A673 (cell line): ENCODE data around the gene HOXA3. TPM values are rescaled to one million over a fixed set of nuclear protein-coding genes. Genes with fewer than 3 reads are reported as not detected.

Experiments used
- BruUV-seq: library from RNA; stranded (reverse); fragments of 400-500 nt; replicated peaks from 2 replicates; lab custom pipeline; 2021; lab: Mats Ljungman, UMichigan
- CTCF ChIA-PET: fragments of 300-600 bp; sonication (Branson Sonifier 250); formaldehyde crosslinking; loops from one replicate; lab custom pipeline; 2022; ENCODE audit warnings: antibody characterized with exemption; lab: Charles Lee
- POLR2A ChIA-PET: fragments of 300-600 bp; sonication (Branson Sonifier 250); formaldehyde crosslinking; loops from one replicate; lab custom pipeline; 2022; ENCODE audit warnings: antibody characterized with exemption; ENCODE audit not compliant: low non-redundant PET; lab: Charles Lee
- DNase-seq: peaks from one replicate; pipeline ENCODE4 v3.0.0-alpha.2; 2015; ENCODE audit warnings: low spot score
- H3K27ac ChIP-seq: fragments of 200-600 bp; sonication (generic); 2 replicates; pipeline ENCODE4 v1.5.1; 2016; ENCODE audit warnings: mixed run types, low read depth, mild to moderate bottlenecking, mixed read lengths, antibody characterized with exemption, low read length; ENCODE audit not compliant: poor library complexity, severe bottlenecking
- H3K27me3 ChIP-seq: fragments of 200-600 bp; sonication (generic); replicated peaks from 2 replicates; pipeline ENCODE4 v1.6.1; 2017; ENCODE audit warnings: mixed run types, low read depth, mild to moderate bottlenecking, mixed read lengths, antibody characterized with exemption, low read length; ENCODE audit not compliant: insufficient read depth, poor library complexity
- H3K36me3 ChIP-seq: fragments of 200-600 bp; sonication (generic); 2 replicates; pipeline ENCODE4 v1.6.1; 2016; ENCODE audit warnings: mixed run types, mild to moderate bottlenecking, mixed read lengths, antibody characterized with exemption, low read length; ENCODE audit not compliant: insufficient read depth, poor library complexity, severe bottlenecking
- H3K4me1 ChIP-seq: fragments of 200-600 bp; sonication (generic); 2 replicates; pipeline ENCODE4 v1.6.1; 2017; ENCODE audit warnings: mixed run types, mild to moderate bottlenecking, mixed read lengths, antibody characterized with exemption, low read length; ENCODE audit not compliant: insufficient read depth, poor library complexity, severe bottlenecking
- H3K4me3 ChIP-seq: fragments of 200-600 bp; sonication (generic); 2 replicates; pipeline ENCODE4 v1.5.1; 2016; ENCODE audit warnings: low read depth, mixed run types, mild to moderate bottlenecking, mixed read lengths, low read length; ENCODE audit not compliant: poor library complexity, severe bottlenecking
- H3K9me3 ChIP-seq: fragments of 200-600 bp; sonication (generic); 2 replicates; pipeline ENCODE4 v1.6.1; 2016; ENCODE audit warnings: mixed run types, low read depth, mild to moderate bottlenecking, mixed read lengths, antibody characterized with exemption, low read length; ENCODE audit not compliant: poor library complexity, severe bottlenecking
- CTCF ChIP-seq: fragments of 300-800, 200-600 bp; sonication (generic); conservative IDR thresholded peaks from 2 replicates; pipeline ENCODE4 v1.5.1; 2017; ENCODE audit warnings: low read depth, mild to moderate bottlenecking, antibody characterized with exemption, low read length, moderate library complexity, mixed read lengths
- EZH2 ChIP-seq: fragments of 200-600 bp; sonication (generic); IDR thresholded peaks from 2 replicates; pipeline ENCODE4 v1.6.1; 2017; ENCODE audit warnings: borderline replicate concordance, low read depth, mild to moderate bottlenecking, mixed read lengths, antibody characterized with exemption, low read length; ENCODE audit not compliant: poor library complexity, severe bottlenecking
- intact Hi-C: fragments of 100-400 bp; cut with micrococcal nuclease; formaldehyde crosslinking; loops from one replicate; pipeline ENCODE4 v1.10.0; 2022; ENCODE audit not compliant: unreplicated experiment
- total RNA-seq: library from RNA; stranded (reverse); gene quantifications from 2 replicates; pipeline ENCODE4 v1.2.3, GENCODE V29; 2021

Gene HOXA3
- total RNA-seq, 1 experiment from 2014 or later = not detected

GRCh38 chr7:27126596-27127327 lies 25.6 kb downstream of the HOXA3 start:
- DNase-seq = no peak
- no TSS peak for BruUV-seq
- no peak overlapping the region for H3K4me3 ChIP-seq
- intact Hi-C loops = no loop called here
- H3K27me3 ChIP-seq = peaks cover 100% of the 10 kb centered on the region
- no peaks in the 10 kb centered on the region for H3K9me3 ChIP-seq
- no peaks in the 10 kb centered on the region for H3K4me1 ChIP-seq
- CTCF ChIA-PET = no interaction called here
- POLR2A ChIA-PET = interaction anchor here (0.7 kb wide), 1 partner anchor 32 kb away, joined by 3 read pairs; no protein-coding TSS in a partner anchor
- no peak overlapping the region for H3K27ac ChIP-seq
- H3K36me3 ChIP-seq = no peaks in the 10 kb centered on the region
- TF ChIP-seq EZH2 = no peak
- TF ChIP-seq CTCF = no peak

GRCh38 chr7:27125986-27126394 lies 26.4 kb downstream of the HOXA3 start:
- ChIA-PET CTCF (no interaction called here), POLR2A (interaction anchor here (0.7 kb wide), 1 partner anchor 31 kb away, joined by 3 read pairs; no protein-coding TSS in a partner anchor)
- DNase-seq = no peak
- TF ChIP-seq CTCF (no peak), EZH2 (no peak)
- intact Hi-C loops = no loop called here
- no peaks in the 10 kb centered on the region for H3K9me3 ChIP-seq
- H3K27me3 ChIP-seq = peaks cover 100% of the 10 kb centered on the region
- BruUV-seq = no TSS peak
- no peaks in the 10 kb centered on the region for H3K36me3 ChIP-seq
- H3K4me1 ChIP-seq = no peaks in the 10 kb centered on the region
- H3K27ac ChIP-seq = no peak overlapping the region
- H3K4me3 ChIP-seq = no peak overlapping the region

- Histone ChIP-seq H3K9me3 (no peaks in the 10 kb centered on the region), H3K36me3 (no peaks in the 10 kb centered on the region), H3K4me3 (no peak overlapping the region), H3K27me3 (peaks cover 100% of the 10 kb centered on the region), H3K4me1 (no peaks in the 10 kb centered on the region), H3K27ac (no peak overlapping the region)
- CTCF ChIA-PET = no interaction called here
- TF ChIP-seq EZH2 (no peak), CTCF (no peak)
- POLR2A ChIA-PET = no interaction called here
- no TSS peak for BruUV-seq
- intact Hi-C loops = no loop called here
- no peak for DNase-seq
Observed at GRCh38 chr7:27124902-27125689, 27.3 kb downstream of the HOXA3 start.
